GM19395 (cell line): ENCODE results near the gene POLR1F.
A peak's percentile ranks its signal among the peaks of the same experiment; 100 is the strongest.

ENCODE experiments used
- ATAC-seq: cut with Tn5 transposase; IDR thresholded peaks from one replicate; pipeline ENCODE4 v1.9.1; 2021; ENCODE audit warnings: mild to moderate bottlenecking, moderate library complexity; ENCODE audit not compliant: unreplicated experiment

Gene POLR1F

GRCh38 chr7:19677180-19677579, 31.7 kb downstream of the POLR1F start:
- peak; percentile 96 for ATAC-seq

DNA sequence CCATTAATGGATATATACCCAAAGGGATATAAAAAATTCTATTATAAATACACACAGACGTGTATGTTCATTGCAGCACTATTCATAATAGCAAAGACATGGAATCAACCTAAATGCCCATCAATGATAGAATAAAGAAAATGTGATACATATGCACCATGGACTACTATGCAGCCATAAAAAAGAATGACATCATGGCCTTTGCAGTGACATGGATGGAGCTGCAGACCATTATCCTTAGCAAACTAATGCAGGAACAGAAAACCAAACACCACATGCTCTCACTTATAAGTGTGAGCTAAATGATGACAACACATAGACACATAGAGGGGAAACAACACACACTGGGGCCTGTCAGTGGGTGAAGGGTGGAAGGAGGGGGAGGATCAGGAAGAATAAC, 33.0 kb downstream of the POLR1F start:
- ATAC-seq, result no peak

DNA sequence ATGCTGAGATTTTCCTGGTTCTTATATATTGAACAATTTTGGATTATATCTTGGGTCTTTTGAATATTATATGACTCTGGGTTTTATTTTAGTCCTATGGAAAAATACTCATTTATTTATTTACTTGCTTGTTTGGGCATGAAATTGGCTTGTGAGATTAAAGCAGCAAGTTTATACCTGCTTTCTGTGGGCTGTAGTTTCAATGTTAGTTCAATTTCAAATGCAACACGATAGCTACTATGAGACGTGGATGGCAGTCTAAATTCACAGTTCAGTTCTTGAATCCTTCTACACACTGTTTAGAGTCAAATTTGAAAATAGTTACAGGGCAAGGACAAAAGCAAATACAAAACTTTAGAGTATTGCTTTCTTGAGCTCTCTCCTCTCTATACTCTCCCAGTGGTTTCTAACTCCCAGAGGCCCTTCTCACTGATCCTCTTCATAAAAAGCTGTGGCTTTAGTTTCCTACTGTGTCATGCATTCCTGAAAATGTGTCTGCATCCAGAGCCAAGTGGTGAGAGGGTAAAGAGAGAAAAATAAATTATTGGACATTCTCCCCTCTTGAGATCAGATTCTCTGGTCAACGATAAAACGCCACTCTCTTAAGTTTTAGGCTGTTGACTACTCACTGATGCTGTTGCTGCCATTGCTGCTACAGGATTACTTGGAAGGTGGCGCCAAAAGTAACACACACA, 34.4 kb downstream of the POLR1F start:
- ATAC-seq, result no peak

DNA sequence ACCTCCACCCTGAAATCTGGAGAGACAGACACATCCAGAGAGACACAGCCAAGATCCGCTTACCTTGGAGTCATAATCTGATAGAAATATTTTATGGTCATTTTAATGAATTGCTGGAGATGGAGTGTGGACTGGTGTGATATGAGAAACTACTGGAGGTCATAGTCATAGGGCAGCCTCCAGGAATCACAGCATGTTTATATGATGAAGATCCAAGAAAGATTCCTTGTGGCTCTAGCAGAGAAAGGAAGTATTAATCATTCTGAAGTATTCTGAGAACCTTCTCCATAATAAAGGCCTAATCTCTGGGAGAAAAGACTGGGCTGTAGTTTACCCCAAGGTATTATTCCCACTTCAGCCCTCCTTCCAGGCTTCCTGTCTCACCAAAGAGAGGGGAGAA, 38.0 kb downstream of the POLR1F start:
- ATAC-seq, result no peak

- peak; percentile 72 for ATAC-seq
Measured at GRCh38 chr7:19665399-19666008, 43.3 kb downstream of the POLR1F start.

DNA sequence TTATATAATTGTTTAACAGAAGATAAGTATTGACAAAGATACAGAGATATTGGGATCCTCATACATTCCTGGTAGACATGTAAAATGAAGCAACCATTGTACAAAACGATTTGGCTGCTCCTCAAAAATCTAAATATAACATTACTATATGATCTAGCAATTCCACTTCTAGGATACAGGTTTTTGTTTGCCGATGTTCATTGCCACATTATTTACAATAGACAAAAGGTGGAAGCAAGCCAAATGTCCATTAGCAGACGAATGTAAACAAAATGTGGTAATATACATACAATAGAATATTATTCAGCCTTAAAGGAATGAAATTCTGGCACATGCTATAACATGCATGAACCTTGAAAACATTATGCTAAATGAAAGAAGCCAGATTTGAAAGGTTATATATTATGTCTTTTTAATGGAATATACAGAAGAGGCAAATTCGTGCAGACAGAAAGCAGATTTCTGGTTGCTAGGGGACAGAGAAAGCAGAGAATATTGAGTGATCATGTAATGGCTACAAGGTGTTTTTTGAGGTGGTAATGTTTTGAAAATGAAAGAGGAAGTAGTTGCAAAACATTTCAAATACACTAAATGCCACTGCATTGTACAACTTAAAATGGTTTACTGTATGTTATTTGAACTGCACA, 44.9 kb downstream of the POLR1F start:
- peak; percentile 95 for ATAC-seq

GRCh38 chr7:19648791-19649190, 60.0 kb downstream of the POLR1F start:
- no peak for ATAC-seq
